ENCODE data around the gene AGL. TPM values are rescaled to one million over a fixed set of nuclear protein-coding genes. Genes with fewer than 3 reads are reported as not detected.
"Not testable (repeated sequence)": the region's sequence is repeated elsewhere in the genome, so short reads cannot be mapped to it uniquely, and the experiment has no call there.

AGL gene
- polyA plus RNA-seq, 5 donors, result 18.0 to 24.9 (median 21.0) TPM

GRCh38 chr1:99850459-99851291, 514 bp downstream of the AGL start:
- no peak for DNase-seq

GRCh38 chr1:99851850-99852454, 1.8 kb downstream of the AGL start:
- DNase-seq, result no peak

GRCh38 chr1:99852648-99853047, 2.5 kb downstream of the AGL start:
- no peak for DNase-seq

GRCh38 chr1:99855914-99856450, 5.8 kb downstream of the AGL start:
- DNase-seq, result no peak

GRCh38 chr1:99857041-99857440, 6.9 kb downstream of the AGL start:
- DNase-seq, result not testable (repeated sequence)

- peak in 1 of 2 donors; percentile 6 for DNase-seq
These were observed 8.1 kb downstream of the AGL start for GRCh38 chr1:99858286-99858685.

GRCh38 chr1:99858881-99859280, 8.7 kb downstream of the AGL start:
- no peak for DNase-seq

GRCh38 chr1:99860703-99861102, 10.5 kb downstream of the AGL start:
- no peak for DNase-seq

GRCh38 chr1:99867682-99868081, 17.5 kb downstream of the AGL start:
- DNase-seq, result no peak

GRCh38 chr1:99869304-99869703, 19.1 kb downstream of the AGL start:
- DNase-seq, result no peak

GRCh38 chr1:99869723-99870122, 19.6 kb downstream of the AGL start:
- no peak for DNase-seq

- DNase-seq, result no peak
These were observed 21.9 kb downstream of the AGL start for GRCh38 chr1:99872063-99872462.

GRCh38 chr1:99877568-99877967, 27.4 kb downstream of the AGL start:
- DNase-seq, result no peak

GRCh38 chr1:99886179-99886578, 36.0 kb downstream of the AGL start:
- no peak for DNase-seq

GRCh38 chr1:99886841-99887240, 36.7 kb downstream of the AGL start:
- no peak for DNase-seq

- DNase-seq, result no peak
These were observed 37.7 kb downstream of the AGL start for GRCh38 chr1:99887890-99888289.

- no peak for DNase-seq
These were observed 41.8 kb downstream of the AGL start for GRCh38 chr1:99891997-99892396.

GRCh38 chr1:99903278-99903677, 53.1 kb downstream of the AGL start:
- not testable (repeated sequence) for DNase-seq

GRCh38 chr1:99906535-99906934, 56.4 kb downstream of the AGL start:
- DNase-seq, result no peak

GRCh38 chr1:99917214-99917613, 67.1 kb downstream of the AGL start:
- no peak for DNase-seq

- no peak for DNase-seq
These were observed 69.1 kb downstream of the AGL start for GRCh38 chr1:99919220-99919619.

GRCh38 chr1:99934801-99935200, 84.6 kb downstream of the AGL start:
- DNase-seq, result no peak

- no peak for DNase-seq
These were observed 85.4 kb downstream of the AGL start for GRCh38 chr1:99935534-99935933.

Measured in right lung (tissue), 5 donors.